A673 (cell line): ENCODE results near the gene ITPR1. TPM values are rescaled to one million over a fixed set of nuclear protein-coding genes. Genes with fewer than 3 reads are reported as not detected.

Source experiments
- BruUV-seq: library from RNA; stranded (reverse); fragments of 400-500 nt; replicated peaks from 2 replicates; lab custom pipeline; 2021; lab: Mats Ljungman, UMichigan
- CTCF ChIA-PET: fragments of 300-600 bp; sonication (Branson Sonifier 250); formaldehyde crosslinking; loops from one replicate; lab custom pipeline; 2022; ENCODE audit warnings: antibody characterized with exemption; lab: Charles Lee
- POLR2A ChIA-PET: fragments of 300-600 bp; sonication (Branson Sonifier 250); formaldehyde crosslinking; loops from one replicate; lab custom pipeline; 2022; ENCODE audit warnings: antibody characterized with exemption; ENCODE audit not compliant: low non-redundant PET; lab: Charles Lee
- DNase-seq: peaks from one replicate; pipeline ENCODE4 v3.0.0-alpha.2; 2015; ENCODE audit warnings: low spot score
- H3K27ac ChIP-seq: fragments of 200-600 bp; sonication (generic); 2 replicates; pipeline ENCODE4 v1.5.1; 2016; ENCODE audit warnings: mixed run types, low read depth, mild to moderate bottlenecking, mixed read lengths, antibody characterized with exemption, low read length; ENCODE audit not compliant: poor library complexity, severe bottlenecking
- H3K27me3 ChIP-seq: fragments of 200-600 bp; sonication (generic); replicated peaks from 2 replicates; pipeline ENCODE4 v1.6.1; 2017; ENCODE audit warnings: mixed run types, low read depth, mild to moderate bottlenecking, mixed read lengths, antibody characterized with exemption, low read length; ENCODE audit not compliant: insufficient read depth, poor library complexity
- H3K36me3 ChIP-seq: fragments of 200-600 bp; sonication (generic); 2 replicates; pipeline ENCODE4 v1.6.1; 2016; ENCODE audit warnings: mixed run types, mild to moderate bottlenecking, mixed read lengths, antibody characterized with exemption, low read length; ENCODE audit not compliant: insufficient read depth, poor library complexity, severe bottlenecking
- H3K4me1 ChIP-seq: fragments of 200-600 bp; sonication (generic); 2 replicates; pipeline ENCODE4 v1.6.1; 2017; ENCODE audit warnings: mixed run types, mild to moderate bottlenecking, mixed read lengths, antibody characterized with exemption, low read length; ENCODE audit not compliant: insufficient read depth, poor library complexity, severe bottlenecking
- H3K4me3 ChIP-seq: fragments of 200-600 bp; sonication (generic); 2 replicates; pipeline ENCODE4 v1.5.1; 2016; ENCODE audit warnings: low read depth, mixed run types, mild to moderate bottlenecking, mixed read lengths, low read length; ENCODE audit not compliant: poor library complexity, severe bottlenecking
- H3K9me3 ChIP-seq: fragments of 200-600 bp; sonication (generic); 2 replicates; pipeline ENCODE4 v1.6.1; 2016; ENCODE audit warnings: mixed run types, low read depth, mild to moderate bottlenecking, mixed read lengths, antibody characterized with exemption, low read length; ENCODE audit not compliant: poor library complexity, severe bottlenecking
- EZH2 ChIP-seq: fragments of 200-600 bp; sonication (generic); IDR thresholded peaks from 2 replicates; pipeline ENCODE4 v1.6.1; 2017; ENCODE audit warnings: borderline replicate concordance, low read depth, mild to moderate bottlenecking, mixed read lengths, antibody characterized with exemption, low read length; ENCODE audit not compliant: poor library complexity, severe bottlenecking
- intact Hi-C: fragments of 100-400 bp; cut with micrococcal nuclease; formaldehyde crosslinking; loops from one replicate; pipeline ENCODE4 v1.10.0; 2022; ENCODE audit not compliant: unreplicated experiment
- total RNA-seq: library from RNA; stranded (reverse); gene quantifications from 2 replicates; pipeline ENCODE4 v1.2.3, GENCODE V29; 2021
- TF ChIP-seq, protein P1 (sequence below): fragments of 300-800, 200-600 bp; sonication (generic); conservative IDR thresholded peaks from 2 replicates; pipeline ENCODE4 v1.5.1; 2017; ENCODE audit warnings: low read depth, mild to moderate bottlenecking, antibody characterized with exemption, low read length, moderate library complexity, mixed read lengths

Gene ITPR1
- total RNA-seq, 1 experiment from 2014 or later: 8.6 TPM

DNA sequence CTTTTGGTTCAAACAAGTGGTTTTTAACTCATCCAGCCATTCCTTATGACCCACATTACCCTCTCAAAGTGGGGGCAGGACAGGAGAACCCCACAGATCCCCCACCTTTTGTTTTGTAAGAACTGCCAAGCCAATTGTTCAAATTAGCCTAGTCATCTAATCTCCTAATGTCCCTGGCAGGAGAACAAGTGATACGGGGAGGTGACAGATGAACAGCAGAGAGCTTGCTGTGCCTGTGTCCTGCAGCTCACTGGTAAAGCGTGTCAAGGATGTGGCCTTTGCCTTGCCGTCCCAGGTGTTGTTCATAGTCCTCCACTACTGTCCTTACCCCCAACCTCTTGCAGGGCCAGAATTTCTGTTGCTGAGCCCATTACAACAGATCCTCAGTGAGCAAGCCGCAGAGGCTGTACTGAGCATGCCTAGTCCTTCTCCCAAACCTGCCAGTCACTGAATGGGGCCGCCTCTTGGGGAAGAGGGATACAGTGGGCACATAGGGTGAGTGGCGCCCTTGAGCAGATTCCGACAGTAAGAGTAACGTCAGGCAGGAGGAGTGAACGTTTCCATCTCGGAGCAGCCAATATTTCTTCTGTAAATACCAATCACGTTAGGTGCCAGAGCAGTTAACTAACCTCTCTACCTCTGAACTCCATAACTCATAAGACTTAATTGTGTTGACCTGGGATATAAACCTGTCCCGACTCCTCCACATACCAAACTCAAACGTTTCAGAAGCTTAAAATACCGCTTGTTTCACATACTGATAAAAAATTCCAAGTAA is 87.4 kb downstream of the ITPR1 start:
- no TSS peak for BruUV-seq
- intact Hi-C loops: no loop called here
- DNase-seq: no peak
- no peak overlapping the region for H3K4me3 ChIP-seq
- H3K27ac ChIP-seq: no peak overlapping the region
- TF ChIP-seq, protein P1, sequence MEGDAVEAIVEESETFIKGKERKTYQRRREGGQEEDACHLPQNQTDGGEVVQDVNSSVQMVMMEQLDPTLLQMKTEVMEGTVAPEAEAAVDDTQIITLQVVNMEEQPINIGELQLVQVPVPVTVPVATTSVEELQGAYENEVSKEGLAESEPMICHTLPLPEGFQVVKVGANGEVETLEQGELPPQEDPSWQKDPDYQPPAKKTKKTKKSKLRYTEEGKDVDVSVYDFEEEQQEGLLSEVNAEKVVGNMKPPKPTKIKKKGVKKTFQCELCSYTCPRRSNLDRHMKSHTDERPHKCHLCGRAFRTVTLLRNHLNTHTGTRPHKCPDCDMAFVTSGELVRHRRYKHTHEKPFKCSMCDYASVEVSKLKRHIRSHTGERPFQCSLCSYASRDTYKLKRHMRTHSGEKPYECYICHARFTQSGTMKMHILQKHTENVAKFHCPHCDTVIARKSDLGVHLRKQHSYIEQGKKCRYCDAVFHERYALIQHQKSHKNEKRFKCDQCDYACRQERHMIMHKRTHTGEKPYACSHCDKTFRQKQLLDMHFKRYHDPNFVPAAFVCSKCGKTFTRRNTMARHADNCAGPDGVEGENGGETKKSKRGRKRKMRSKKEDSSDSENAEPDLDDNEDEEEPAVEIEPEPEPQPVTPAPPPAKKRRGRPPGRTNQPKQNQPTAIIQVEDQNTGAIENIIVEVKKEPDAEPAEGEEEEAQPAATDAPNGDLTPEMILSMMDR: no peak
- TF ChIP-seq EZH2: no peak
- no peaks in the 10 kb centered on the region for H3K9me3 ChIP-seq
- no peaks in the 10 kb centered on the region for H3K4me1 ChIP-seq
- H3K27me3 ChIP-seq: no peaks in the 10 kb centered on the region
- ChIA-PET POLR2A (no interaction called here), CTCF (no interaction called here)
- no peaks in the 10 kb centered on the region for H3K36me3 ChIP-seq

- intact Hi-C loops: no loop called here
- TF ChIP-seq, protein P1: no peak
- no peak for TF ChIP-seq EZH2
- CTCF ChIA-PET: no interaction called here
- no TSS peak for BruUV-seq
- Histone ChIP-seq H3K4me1 (no peaks in the 10 kb centered on the region), H3K27ac (no peak overlapping the region), H3K27me3 (no peaks in the 10 kb centered on the region), H3K9me3 (no peaks in the 10 kb centered on the region), H3K36me3 (no peaks in the 10 kb centered on the region), H3K4me3 (no peak overlapping the region)
- POLR2A ChIA-PET: no interaction called here
- no peak for DNase-seq
Observed at GRCh38 chr3:4581124-4581424, 87.9 kb downstream of the ITPR1 start.

DNA sequence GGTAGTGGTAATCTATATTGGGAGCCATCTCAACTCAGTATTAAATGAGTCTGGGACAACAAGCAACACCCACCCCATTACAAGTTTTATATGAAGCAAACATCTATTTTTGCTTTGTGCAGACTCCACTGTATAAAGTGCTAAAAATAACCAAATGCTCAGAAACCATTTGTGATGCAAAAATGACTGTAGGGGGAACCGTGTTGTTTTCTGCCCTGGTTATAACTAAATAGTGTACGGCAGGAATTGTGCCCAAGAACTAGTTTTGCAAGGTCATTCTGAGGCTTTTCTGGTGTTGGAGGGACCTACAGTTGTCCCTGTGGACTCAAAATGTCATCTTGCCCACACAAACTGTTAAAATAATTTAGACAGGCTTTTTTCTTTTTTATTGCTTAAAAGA is 88.3 kb downstream of the ITPR1 start:
- no peak for DNase-seq
- Histone ChIP-seq H3K4me1 (no peaks in the 10 kb centered on the region), H3K27me3 (no peaks in the 10 kb centered on the region), H3K36me3 (no peaks in the 10 kb centered on the region), H3K4me3 (no peak overlapping the region), H3K9me3 (no peaks in the 10 kb centered on the region), H3K27ac (no peak overlapping the region)
- ChIA-PET CTCF (no interaction called here), POLR2A (no interaction called here)
- intact Hi-C loops: no loop called here
- BruUV-seq: no TSS peak
- TF ChIP-seq EZH2: no peak
- TF ChIP-seq, protein P1: no peak
